Fibroblast of skin of right biceps (primary cell): ENCODE results near the gene STT3A.

ENCODE experiments used
- DNase-seq: peaks from one replicate; pipeline ENCODE4 v3.0.0-alpha.2; 2013

The STT3A gene

DNA sequence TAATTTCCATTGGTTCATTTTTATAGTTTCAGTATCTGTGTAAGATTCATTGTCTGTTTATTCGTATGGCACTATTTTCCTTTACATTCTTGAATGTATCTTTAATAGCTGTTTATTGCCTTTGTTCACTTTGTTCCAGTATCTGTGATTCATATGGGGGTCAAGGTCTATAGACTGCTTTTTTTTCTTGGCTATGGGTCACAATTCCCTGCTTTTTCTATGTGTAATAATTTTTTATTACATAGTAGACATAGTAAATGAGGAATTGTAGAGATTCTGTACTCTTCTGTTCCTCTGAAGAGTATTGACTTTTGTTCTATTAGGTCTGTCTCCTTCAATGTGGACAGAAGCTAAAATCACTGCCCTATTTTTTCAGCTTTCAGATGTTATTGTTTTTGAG lies 77.5 kb downstream of the STT3A start:
- DNase-seq = no peak

DNA sequence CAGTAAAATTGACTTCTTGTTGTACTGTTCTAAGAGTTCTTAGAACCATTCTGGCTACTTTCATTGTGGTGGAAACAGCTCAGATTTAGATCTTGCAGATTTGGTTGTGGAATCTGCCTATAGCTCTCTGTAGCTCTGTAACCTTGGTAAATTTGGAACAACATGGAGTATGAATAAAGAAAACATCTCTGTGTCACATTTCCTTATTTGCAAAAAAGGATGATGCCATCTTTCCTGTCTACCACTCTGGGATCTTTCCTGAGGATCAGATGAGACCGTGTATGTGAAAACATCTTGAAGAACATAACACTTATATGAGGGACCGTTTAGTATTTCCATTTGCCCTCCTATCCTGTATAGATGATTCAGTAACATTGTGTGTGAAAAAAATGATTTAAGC lies 78.9 kb downstream of the STT3A start:
- no peak for DNase-seq
